CD4-positive, alpha-beta T cell treated with Interleukin-10 for 1 hour (primary cell): ENCODE data around the gene SLC12A8.

Experiments used
- DNase-seq: peaks from one replicate; pipeline ENCODE4 v3.0.0-alpha.2; 2020

SLC12A8 gene

GRCh38 chr3:125069968-125070745, 142.4 kb downstream of the SLC12A8 start:
- DNase-seq, result no peak

GRCh38 chr3:125069452-125069851, 143.1 kb downstream of the SLC12A8 start:
- no peak for DNase-seq

- no peak for DNase-seq
These were observed 144.3 kb downstream of the SLC12A8 start for GRCh38 chr3:125068265-125068664.

GRCh38 chr3:125067225-125067624, 145.3 kb downstream of the SLC12A8 start:
- no peak for DNase-seq

GRCh38 chr3:125062904-125063618, 149.5 kb downstream of the SLC12A8 start:
- DNase-seq, result no peak

DNA sequence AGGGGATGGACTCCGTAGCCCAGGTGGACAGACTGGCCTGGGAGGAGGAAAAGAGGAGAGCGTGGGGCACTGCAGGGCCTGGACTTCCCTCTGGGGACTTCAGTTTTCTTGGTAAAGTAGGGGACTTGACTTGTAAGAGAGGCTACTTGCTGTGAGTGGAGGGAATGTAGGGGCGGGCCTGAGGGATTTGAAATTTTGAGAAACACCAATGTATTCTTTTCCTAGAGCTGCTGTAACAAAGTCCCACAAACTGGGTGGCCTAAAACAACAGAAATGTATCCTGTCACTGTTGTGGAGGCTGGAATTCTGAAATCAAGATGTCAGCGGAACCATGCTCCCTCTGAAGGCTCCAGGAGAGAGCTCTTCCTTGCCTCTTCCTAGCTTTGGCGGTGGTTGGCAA, 150.9 kb downstream of the SLC12A8 start:
- no peak for DNase-seq

GRCh38 chr3:125061170-125061569, 151.4 kb downstream of the SLC12A8 start:
- no peak for DNase-seq

DNA sequence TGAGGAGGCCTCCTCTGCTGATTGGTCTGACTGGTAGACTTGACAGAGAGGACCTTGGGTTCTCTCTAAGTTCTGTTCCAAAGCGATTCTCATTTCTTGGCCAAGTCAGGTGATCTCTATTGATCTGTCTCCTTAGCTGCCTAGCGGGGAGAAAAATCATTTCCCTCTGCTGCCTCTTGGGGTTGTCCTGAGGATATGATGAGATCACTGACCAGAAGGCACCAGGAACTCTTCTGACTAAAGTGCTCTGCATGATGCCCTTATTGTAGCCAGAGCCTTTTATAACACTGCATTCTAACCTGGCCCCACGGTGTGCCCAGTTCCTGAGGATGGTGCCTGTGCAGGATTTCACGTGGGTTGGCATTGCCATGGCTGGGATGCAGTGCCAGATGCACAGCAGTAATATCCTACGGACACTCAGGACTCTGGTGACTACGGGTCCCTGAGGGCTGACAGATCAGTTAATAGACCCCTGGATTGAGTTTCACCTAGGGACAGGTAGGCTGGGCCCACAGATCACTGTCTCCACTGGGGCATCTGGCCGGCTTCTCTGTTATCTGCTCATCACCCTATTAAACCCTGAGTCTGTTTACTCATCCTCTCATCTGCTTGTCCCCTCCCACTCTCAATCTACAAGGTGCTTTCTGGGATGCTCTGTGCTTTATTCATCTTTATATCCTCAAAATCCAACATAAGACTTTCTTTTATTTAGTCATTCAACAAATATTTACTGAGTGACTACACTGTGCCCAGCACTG, 152.9 kb downstream of the SLC12A8 start:
- no peak for DNase-seq

DNA sequence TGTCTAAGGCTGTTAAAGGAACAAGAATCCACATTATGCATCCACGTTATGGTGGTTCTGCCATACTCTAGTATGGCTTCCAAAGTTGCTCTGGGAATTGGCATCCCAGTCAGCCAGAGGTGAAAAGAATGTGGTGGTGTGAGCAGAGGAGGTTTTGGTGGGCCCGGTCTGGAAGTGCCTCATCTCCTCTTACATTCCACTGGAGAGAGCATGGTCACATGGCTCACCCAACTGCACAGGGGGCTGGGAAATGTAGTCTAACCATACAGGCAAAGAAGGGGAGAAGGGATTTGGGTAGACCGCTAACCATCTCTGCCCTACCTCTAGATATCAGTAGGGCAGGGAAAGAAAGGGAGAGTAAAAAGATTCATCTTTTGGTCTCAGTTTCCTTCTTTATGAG, 153.6 kb downstream of the SLC12A8 start:
- no peak for DNase-seq

GRCh38 chr3:125058529-125058928, 154.0 kb downstream of the SLC12A8 start:
- DNase-seq, result no peak

GRCh38 chr3:125057186-125057850, 155.2 kb downstream of the SLC12A8 start:
- DNase-seq, result no peak

GRCh38 chr3:125055913-125056745, 156.4 kb downstream of the SLC12A8 start, which contains the start of gene HEG1:
Gene HEG1 (minus strand): TSS chr3:125055997. CDS start chr3:125055890, 107 bp downstream.
- DNase-seq, result peak; percentile 79

DNA sequence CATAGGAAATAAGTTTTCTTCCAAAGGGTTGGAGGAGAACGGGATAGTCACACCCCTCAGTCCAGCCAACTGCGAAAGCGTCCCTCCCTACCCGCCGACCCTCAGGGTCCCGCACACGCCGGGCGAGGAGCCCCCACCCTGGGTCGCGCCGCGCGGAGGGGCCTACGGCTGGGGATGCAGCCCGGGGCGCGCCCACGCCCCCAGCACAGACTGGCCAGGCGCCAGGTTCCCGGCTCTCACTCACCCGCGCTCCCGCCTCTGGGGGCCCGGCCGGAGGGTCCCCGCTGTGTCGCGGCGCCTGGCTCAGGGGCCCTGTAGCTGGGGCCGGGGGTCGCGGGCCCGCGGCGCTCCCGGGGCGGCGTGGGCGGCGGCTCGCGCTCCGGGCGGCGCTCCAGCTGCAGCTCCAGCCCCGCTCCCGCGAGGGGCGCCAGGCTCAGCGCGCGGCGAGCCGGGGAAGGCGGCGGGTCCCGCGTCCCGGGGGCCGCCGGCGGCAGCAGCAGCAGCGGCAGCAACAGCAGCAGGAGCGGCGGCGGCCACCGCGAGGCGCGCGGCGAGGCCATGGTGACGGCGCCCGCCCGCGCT, 157.1 kb downstream of the SLC12A8 start:
- DNase-seq, result peak; percentile 21

DNA sequence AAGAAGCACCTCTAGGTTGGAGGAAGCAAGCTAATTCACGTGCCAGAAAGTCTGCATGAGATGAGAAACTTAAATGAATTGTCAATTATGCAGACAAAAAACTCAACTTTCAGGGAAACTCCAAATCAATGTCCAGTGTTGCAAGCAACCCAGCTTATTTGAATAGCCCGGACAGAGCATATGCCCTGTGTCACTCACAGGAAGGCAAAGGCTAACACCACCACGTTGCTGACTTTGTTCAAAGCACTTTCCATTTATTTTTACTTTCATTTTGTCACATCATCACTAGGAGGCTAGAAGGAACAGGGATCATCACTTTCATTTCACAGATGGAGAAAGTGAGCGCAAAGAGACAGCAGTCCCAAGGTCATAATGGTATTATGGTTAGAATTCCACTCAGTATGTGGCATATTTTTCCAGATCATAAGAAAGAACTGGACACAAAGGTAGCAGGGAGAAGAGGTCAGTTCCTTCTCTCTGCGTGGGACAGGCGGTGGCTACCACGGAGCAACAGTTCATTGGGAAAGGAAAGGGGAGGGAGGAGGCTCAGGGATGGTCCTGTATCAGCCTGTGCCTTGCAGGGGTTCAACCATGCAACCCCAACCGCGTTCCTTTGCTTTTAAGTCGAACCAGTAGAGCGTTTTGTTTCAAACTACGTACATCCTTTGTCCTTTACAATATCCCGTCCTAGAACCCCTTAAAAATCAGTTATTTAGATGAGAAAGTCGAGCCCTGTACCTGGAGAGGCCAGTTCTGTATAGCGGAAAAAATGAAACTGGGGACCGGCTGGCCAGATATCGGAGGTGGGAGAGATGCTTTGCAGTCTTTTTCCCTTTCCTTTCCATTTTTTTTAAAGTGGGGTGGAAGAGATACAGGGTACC, 157.9 kb downstream of the SLC12A8 start:
- DNase-seq, result peak; percentile 58

DNA sequence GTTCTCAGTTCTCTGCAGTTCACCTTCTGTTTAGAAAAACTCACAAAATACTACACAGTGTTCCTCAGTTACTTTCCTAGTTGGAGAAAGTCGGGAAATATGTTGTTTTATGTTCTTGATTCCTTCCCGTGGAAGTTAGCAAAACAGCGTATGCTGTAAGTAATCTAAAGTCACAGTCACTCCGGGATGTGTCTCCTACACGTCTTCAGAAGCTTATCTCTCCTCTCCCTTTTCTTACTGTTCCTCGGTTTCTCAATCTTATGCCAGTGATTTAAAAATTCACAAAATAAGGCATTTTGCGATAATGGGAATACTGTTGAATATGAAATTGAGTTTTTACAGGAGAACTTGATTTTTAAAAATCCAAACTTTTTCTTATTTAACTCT, 158.5 kb downstream of the SLC12A8 start:
- no peak for DNase-seq

DNA sequence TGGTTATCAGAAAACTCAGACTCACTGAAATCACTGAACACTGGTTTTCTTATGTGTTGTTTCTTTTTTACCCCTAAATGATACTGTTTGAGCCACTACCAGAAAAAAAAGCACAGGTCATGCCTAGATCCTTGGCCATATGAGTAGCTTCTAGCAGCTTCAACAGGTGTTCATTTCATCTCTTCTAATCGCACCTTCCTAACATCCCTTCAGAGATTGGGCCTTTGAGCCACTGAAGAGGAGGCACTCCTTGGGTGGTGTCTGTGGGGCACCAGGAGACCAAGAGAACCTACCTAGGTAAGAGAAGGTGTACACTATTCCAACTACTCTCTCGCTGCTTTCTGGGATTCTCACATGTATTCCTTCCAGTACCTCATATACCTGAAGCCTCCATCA, 159.2 kb downstream of the SLC12A8 start:
- DNase-seq, result no peak

DNA sequence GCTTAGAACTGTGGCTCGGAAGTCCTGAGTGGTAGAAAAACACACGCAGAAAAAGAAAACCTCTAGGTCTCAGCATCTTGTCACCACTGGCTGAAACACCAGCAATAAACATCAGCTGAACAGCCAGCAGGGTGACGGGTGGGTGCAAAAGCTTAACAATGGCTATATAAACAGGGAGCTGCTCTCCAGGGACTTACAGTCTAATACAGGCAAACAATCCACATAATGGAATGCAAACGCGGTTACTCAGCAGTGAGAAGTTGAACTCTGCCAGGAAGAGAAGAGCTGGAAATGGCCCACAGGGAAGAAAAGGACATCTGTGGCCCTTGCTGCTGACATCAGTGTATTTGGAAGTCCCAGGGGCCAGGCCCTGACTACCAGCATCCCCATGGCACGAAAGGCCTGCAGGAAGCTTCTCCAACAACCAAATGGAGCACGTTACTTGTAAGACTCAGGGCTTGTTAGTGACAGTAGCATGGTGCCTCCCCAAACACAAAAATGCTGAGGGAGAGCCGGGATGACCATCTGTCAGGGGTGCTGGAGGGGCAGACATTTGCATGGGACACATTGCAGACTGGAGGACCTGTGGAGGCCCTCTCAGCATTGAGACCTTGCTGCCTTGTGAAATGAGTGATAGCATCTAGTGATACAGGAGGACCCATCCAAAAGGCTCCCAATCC, 159.8 kb downstream of the SLC12A8 start:
- no peak for DNase-seq

DNA sequence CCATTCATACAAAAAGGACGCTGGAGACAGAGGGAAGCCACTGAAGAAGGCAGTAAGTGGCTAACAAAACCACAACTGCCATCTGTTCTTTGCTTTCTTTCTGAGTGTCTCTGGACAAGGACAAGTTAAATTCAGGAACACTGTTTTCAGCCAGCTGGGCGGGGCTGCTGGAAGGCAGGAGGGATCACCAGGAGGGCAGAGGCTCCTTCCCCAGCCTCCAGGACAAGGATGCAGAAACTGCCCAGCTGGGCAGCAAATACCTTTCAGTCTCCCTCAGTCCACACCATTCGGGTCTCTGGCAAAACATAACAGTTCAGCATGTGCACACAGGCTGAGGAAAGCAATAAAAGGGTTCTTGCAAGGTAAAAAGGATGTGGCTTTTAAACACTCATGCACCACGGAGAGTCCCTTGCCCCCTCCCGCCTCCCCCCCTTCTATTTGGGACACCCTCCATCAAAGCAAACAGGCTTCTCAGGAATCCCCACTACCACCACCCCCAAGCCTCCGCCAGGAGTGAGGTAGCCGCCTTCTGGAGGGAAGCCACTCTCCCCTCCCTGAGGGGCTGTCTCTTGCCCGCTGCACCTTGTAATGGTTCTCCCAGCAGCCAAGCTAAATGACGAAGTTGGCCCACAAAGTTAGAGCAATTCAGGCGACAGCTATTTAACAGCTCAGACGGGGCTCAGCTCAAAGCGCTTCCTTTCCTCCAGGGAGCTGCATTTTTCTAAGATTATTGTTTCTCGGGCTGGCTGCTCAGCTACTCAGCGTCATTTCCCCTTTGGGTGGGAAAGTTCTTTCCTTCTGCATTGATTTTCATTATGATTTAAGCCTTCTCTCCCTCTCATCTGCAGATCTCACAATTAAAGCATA, 160.6 kb downstream of the SLC12A8 start:
- DNase-seq, result peak; percentile 81

GRCh38 chr3:125051205-125051604, 161.3 kb downstream of the SLC12A8 start:
- DNase-seq, result no peak
